HL-60/S4 treated with phorbol 12-myristate 13-acetate at 8.2 ng/mL for 4 days and 3 days (cell line): ENCODE measurements around the gene RASD1.

Source experiments
- in situ Hi-C: fragments of 300-500 bp; cut with MboI; formaldehyde crosslinking; loops from 2 replicates; pipeline ENCODE4 v1.15.0; 2022; ENCODE audit warnings: low sequenced_read_pairs

The RASD1 gene

DNA sequence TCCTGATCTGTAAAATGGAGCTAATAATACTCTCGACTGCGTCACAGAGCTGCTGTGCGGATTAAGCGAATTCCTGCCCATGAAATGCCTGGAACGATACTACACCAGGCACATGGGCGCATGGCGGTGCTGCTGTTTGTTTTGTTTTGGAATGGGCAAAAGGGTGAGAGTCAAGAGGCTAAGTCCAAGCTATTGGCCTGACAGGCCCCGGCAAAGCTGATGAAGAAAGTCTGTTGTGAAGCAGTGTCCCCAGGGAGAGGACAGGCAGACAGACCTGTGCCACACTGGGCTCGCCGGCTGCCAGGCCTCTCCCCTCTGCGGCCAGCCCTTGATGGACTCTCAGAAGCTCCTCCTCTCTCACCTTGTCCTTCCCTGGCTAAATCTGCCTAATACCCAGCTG lies 31.3 kb upstream of the RASD1 start:
- in situ Hi-C loops, result no loop called here

DNA sequence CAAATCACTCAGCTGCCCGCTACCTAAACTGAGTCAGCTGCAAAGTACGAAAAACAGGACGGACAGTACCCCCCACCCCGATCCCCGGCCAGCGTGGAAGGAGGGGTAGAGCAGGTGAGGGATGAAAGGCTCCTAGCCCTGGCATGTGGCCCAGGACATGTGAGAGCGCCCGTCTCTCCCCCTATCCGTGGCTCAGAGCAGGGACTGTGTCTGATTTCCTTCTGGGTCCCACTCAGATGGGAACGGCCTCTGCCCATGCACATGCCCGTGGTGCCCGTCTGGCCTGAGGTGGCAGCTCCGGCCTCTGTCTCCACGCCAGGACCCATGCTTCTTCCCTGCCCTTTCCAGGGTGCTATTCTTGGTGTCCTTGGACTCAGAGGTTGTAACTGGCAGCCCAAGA lies 30.2 kb upstream of the RASD1 start:
- in situ Hi-C loops, result no loop called here

DNA sequence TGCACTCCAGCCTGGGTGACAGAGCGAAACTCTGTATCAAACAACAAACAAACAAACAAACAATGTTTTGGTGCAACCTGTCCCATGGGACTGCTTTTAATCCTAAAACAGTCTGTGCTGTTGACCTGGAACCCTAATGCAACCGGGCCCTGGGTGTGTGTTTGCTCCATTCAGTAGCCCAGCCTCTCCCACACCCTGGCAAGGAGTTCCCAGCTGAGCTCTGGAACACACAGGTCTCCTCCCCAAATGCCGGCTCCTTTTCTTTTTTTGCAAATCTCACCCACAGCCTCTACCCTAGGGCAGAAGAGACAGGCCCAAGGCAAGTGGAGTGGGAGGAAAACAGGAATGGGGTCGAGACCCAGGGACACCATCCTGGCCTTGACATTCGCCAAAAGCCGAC lies 29.8 kb upstream of the RASD1 start:
- in situ Hi-C loops, result no loop called here

DNA sequence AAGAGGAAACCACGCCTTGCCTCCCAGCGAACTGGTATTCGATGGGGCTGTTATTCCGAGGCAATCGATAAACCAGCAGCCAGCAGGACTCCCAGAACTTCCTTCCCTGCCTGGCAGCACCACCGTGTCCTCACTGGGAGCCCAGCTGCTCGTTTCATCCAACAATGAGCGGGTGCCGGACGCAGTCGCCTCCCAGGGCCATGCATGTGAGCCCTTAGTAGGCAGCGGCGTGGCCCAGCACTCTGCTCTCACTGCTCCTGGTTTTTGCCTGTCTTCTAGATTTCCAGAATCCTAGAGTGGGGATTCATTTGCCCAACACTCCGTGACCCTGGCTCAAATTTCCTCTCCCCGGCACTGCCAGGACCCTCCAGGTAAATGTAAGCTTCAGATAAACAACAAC lies 29.1 kb upstream of the RASD1 start:
- in situ Hi-C loops, result no loop called here

DNA sequence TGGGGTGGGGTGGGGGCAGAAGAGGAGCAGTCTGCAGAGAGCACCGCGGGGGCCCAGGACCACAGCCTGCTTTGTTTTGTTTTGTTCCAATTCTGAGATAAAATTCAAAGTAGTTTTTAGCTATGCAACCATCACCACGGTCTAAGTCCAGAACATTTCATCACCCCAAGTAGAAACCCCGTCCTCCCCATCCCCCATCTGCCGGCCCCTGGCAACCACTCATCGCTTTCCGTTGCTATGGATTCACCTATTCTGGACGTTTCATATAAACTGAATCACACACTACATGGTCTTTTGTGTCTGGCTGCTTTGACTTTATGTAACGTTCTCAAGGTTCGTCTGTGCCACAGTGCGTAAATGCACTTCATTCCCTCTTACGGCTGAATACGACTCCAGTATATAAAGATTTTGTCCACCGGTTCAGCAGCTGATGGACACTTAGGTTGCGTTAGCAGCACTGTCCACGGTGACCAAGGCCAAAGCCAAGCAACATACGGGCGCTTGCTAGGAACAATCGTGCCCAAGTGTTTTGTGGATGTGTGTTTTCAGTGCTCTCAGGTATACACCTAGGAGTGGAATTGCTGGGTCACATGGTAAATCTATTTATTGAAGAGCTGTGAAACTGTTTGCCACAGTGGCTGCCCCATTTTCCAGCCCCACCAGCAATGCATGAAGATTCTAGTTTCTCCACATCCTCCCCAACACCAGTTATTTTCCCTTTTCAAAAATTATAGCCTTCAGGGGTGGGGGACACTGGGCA lies 27.7 kb upstream of the RASD1 start:
- in situ Hi-C loops, result no loop called here

DNA sequence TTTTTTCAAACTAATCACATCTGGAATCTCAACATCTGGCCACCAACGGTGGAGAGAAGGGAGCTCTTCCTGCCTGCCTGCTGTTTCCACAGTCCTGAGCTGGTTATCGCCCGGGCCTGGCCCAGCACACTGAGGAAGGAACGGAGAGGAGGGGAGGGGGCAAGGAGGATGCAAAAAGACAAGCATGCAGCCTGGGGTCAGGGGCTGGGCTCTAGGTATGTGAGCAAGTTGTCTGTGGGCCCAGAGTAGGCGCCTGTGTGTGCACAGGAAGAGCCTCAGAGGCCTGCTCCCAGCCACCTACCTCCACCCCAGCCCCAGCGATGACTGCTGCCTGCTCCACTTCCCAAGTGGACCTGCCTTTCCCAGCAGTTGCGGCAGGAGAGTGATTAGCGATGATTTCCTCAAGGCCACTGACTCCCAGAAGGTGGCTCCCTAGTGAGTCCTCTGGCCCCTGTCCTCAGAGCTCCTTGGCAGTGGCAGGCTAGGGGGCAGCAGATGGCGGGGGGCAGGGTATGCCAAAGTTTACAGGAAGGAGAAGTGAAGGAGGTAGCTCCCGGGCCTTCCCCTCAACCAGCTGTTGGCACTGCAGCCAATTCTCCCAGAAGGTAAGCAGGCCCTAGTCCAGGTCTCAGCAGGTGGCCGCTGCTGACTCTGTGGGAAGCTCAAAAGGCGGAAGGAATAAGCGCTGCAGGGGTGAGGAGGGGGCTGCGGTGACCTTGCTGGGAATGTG lies 27.0 kb upstream of the RASD1 start:
- in situ Hi-C loops, result no loop called here

GRCh38 chr17:17520599-17521232 lies 24.5 kb upstream of the RASD1 start:
- in situ Hi-C loops, result no loop called here

DNA sequence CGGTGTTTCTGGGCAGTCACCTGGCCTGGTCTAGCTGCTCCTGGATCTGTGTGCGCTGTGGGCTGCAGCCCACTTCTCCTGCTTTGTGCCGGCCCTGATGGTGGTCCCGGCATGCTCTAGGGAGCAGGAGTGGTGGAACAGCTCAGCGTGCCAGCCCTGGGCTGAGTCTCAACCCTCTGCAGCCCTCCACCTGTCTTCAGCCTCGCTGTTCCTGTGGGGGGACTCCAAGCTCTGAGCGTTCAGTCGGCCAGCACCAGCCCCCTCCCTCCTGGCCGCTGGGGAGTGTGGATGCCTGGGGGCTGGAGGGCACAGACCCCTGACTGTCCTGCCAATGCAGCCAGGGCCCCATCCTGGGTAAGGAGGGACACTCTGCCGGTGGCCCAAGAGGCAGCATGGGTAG lies 23.7 kb upstream of the RASD1 start:
- in situ Hi-C loops, result no loop called here

DNA sequence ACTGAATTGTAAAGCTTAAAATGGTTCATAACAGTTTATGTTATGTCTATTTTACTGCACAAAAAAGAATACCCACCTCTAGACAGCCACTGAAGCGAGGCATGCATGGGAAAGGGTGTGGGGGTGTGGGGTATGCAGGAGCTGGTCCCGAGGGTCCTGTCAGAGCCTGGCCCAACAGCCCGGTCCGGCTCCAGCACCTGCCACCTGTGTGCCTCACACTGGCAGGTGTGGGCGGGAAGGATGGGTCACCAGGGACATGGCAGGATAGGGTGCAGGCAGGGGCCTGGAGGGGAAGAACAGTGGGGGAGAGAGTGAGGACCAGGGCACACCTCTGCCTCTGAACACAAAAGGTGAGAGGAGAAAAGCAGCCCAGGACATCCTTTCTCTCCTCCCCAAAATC lies 22.8 kb upstream of the RASD1 start:
- in situ Hi-C loops, result no loop called here

GRCh38 chr17:17518014-17518413 lies 21.8 kb upstream of the RASD1 start:
- in situ Hi-C loops, result no loop called here

DNA sequence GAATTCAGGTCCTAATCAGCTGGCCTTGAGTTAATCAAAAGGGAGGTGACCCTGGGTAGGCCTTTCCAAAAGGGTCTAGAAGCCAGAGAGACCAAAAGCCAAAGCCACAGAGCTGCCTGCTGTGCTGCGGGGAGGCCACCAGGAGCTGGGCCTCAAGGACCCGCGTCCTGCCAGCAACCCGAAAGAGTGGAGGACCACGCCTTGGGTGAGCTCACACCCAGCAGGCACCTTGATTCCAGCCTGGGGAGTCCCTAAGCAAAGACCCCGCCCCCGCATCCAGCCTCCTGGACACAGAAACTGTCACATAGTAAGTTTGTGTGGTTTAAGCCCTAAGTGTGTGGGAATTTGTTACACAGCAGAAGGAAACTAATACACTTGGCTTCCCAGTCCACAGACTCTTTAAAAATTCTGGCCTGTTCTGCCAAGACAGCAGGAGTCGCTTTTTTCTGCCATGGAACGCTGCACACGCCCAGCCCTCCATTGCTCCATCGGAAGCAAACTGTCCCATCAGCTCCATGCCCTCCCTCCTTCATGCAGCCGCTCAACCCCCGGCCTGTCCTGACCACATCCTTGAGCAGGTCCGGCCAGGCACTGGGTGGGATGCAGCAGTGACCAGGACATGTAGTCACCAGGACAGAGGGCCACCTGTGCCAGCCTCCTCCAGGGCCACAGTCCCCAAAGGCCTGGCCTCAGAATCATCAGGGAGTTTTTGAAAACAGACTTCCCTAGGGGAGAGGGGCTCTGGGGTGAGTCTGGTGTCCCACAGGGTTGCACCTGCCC lies 20.9 kb upstream of the RASD1 start:
- in situ Hi-C loops, result no loop called here

DNA sequence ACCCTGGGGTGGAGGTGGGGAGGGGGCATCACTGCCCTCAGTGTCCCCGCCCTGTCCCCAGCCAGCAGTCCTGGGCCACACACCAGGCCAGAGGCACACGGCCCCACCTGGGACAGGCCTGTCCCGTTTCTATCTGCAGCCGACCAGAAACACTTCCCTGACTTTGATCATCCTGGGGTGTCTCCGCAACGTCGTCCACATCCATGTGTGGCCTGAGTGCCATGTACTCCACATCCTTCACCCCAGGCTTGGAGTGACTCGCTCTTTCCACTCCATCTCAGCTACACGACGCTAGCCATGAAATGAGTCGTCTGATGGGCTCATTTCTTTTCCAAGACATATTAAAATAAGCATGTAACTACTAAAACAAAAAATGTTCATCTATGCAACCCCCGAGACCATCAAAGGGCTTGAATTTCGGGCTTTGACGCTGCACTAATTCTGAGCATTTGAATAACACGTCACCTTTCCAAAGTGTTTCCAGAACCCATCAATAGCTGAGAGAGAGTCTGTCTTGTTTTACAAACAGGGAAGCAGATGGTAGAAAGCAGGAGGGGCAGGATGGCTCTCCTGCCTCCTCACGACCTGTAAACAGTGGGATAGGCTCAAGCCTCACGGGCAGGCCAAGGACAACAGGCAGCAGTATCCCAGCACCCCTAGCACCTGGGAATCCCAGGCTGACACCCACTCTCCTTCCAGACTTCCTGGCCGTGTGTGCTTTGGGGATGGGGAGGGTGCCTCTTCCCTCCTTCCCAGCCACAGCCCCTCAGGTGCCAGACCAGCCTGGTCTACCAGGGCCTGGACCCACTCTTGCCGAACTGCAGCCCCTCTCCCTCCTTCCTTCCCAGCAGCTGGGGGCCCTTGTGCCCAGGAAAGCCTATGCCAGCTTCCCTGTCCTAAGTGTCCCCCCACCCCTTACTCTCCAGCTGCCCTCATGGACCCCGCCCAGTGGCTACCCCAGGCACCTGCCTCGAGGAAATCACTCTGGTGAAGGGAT lies 20.0 kb upstream of the RASD1 start:
- in situ Hi-C loops, result no loop called here

DNA sequence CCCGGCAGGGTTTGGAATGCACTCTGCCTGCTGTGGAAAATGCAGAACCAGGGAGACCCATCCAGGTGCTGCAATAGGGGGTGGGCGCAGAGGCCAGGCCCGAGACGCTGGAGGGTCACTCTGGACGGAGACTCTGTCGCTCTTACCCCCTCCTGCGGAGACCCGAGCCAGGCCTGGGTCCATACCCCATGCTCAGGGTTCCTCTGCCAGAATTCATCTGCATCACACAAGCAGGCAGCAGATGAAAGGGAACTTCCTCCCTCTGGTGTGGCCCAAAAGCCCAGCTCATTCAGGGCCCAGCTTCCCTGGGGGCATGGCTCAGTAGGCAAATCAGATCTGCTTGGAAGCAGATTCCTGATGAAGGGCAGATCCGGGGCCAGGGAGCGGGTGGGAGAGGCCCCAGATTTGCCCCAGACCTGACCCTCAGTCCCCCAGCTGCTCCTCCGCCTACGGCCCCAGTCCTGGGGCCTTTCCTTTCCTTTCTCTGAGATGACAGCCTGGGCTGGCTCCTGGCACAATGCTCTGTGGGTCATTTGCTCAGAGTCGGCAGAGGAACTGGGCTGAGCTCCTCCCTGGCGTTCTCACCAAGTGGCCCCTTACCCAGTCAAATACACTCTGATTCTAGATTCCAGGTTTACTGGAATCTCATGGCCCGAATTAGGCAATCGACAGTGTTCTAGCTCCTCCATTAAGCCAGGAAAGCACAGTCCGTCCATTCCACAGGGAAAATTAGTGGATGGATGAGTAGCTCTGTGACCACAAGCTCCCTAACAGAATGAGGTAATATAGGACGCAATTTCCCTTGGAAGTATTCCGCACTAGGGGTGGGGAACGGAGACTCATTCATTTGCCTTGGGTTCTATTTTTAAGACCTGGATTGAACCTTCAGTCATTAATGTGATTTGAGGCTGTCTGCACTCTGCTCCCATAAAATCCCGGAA lies 19.1 kb upstream of the RASD1 start:
- in situ Hi-C loops, result no loop called here

DNA sequence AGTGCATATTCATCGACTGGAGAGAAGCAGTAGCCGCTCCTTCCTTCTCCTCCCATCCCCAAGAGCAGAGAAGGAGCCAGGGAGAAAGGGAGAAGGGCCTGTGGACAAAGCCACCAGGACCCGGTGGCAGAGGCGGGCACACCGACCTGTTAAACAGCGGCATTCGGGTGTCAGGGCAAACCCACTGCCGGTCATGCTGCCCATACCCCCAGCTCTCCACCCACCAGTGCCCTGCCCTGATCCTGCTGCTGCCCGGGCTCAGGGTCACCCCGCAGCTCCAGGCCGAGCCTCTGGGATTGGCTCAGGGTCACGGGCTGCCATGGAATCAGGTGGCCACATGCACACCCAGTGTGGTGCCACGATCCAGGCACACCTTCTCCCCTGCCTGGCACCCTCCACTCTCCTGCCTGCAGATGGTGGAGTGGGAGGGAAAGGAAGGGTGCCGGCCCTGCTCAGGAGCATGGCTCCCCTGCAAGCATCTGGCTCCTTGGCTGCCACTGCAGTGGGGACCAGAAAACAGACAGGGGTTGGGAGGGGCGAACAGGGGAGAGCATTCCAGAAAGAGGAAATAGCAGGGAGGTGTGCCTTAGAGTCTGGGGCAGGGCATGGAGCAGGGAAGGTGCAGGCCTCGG lies 18.3 kb upstream of the RASD1 start:
- in situ Hi-C loops, result no loop called here

- in situ Hi-C loops, result no loop called here
These were observed 17.4 kb upstream of the RASD1 start for GRCh38 chr17:17513626-17514025.

GRCh38 chr17:17512866-17513265 lies 16.7 kb upstream of the RASD1 start:
- in situ Hi-C loops, result no loop called here

DNA sequence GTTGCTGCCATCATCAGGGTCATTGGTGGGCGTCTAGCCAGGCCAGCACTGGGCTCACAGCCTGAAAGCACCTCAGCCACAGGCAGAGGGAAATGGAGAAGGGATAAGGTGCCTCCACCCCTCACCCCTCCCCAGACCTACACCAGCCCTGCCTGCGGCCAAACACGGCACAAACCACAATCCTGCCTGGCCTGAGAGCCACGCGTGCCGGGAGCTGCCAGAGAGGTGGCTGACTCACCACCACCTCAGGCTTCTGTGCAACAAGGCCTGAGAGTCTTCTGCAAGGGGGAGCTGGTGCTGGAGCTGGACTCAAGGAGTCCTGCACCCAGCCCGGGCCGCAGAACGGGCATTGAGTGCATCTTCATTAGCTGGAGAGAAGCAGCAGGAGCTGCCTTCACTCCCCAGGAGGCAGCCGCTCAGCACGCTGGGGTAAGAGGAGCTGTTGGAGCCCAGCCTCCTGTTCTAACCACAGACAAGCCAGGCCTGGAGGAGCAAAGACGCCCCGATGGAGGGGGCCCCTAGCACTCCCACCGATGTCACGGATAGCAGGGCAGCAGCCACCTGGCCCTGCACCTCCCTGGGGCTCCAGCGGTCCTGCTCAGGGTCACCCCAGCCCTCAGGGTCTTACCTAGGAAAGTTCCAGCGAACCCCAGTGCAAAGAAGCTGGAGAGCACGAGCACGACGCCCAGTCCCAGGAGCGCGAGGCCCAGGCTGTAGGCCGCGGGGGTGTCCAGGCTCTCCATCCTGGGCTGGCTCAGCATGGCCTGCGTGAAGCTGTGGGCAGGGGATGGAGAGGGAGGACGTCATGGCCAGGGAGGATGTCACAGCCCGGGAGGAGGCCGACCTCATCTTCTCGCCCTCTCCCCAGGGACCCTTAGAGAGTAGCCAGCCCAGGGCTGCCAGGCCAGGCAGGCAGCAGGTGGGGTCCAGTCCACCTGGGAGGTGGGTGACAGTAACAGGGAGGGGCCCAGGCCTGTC lies 16.0 kb upstream of the RASD1 start:
- in situ Hi-C loops, result no loop called here
